ENCODE results near the gene MEF2B.
A peak's percentile ranks its signal among the peaks of the same experiment; 100 is the strongest.

GRCh38 chr19:19113040-19113626 is 56.9 kb downstream of the MEF2B start:
- no peak for TF ChIP-seq SMC3 (IDR thresholded peaks at IDR 0.05; ENCODE audit: borderline replicate concordance, low read length)
- no peak for TF ChIP-seq REST (IDR thresholded peaks at IDR 0.05; ENCODE audit: low read depth, low read length)
- TF ChIP-seq CBFB (IDR thresholded peaks at IDR 0.05; ENCODE audit: low read depth) = no peak
- TF ChIP-seq CREB1 (IDR thresholded peaks at IDR 0.05; ENCODE audit: low read depth) = no peak
- TF ChIP-seq POLR2A (IDR thresholded peaks at IDR 0.05; ENCODE audit: low read depth, low read length) = no peak
- TF ChIP-seq GATAD2B (conservative IDR thresholded peaks at IDR 0.05; ENCODE audit: low read depth) = no peak
- TF ChIP-seq CHD1 (IDR thresholded peaks at IDR 0.05; ENCODE audit: low read depth, low read length) = no peak
- TF ChIP-seq GABPA (IDR thresholded peaks at IDR 0.05; ENCODE audit: low read depth) = no peak
- TF ChIP-seq CTCF (IDR thresholded peaks at IDR 0.05 in 2 of 3, conservative IDR thresholded peaks at IDR 0.05 in 1 of 3; ENCODE audit: control insufficient read depth in 2 of 3, extremely low read depth in 1 of 3, insufficient read depth in 1 of 3, low read depth in 3 of 3, low read length in 3 of 3) = peak in 1 of 3 experiments; percentile 12; a peak in 1 of 6 replicates
- no peak for TF ChIP-seq SREBF2 (IDR thresholded peaks at IDR 0.05; ENCODE audit: low read length)
- TF ChIP-seq PKNOX1 (IDR thresholded peaks at IDR 0.05) = no peak
- no peak for TF ChIP-seq HDAC6 (IDR thresholded peaks at IDR 0.05; ENCODE audit: unreplicated experiment)
- no peak for TF ChIP-seq ASH2L (IDR thresholded peaks at IDR 0.05; ENCODE audit: borderline replicate concordance, low read depth)
- TF ChIP-seq EZH2 (IDR thresholded peaks at IDR 0.05; ENCODE audit: borderline replicate concordance, control insufficient read depth, low read depth, low read length) = no peak
